Fibroblast of lung (primary cell): ENCODE measurements around the gene ZNF587. TPM values are rescaled to one million over a fixed set of nuclear protein-coding genes. Genes with fewer than 3 reads are reported as not detected.
A peak's percentile ranks its signal among the peaks of the same experiment; 100 is the strongest.
"Not testable (repeated sequence)": the region's sequence is repeated elsewhere in the genome, so short reads cannot be mapped to it uniquely, and the experiment has no call there.

ENCODE experiments used
- DNase-seq, 2 donors: peaks; one replicate each; pipeline versions ENCODE4 v3.0.0 to v3.0.0-alpha.2; 2010; ENCODE audit warnings: low read depth in 2 of 2
- H2AFZ ChIP-seq: 2 replicates; pipeline ENCODE4 v1.5.1; 2012; ENCODE audit warnings: low read length, control low read depth, inconsistent platforms
- H3K27ac ChIP-seq: 2 replicates; pipeline ENCODE4 v1.5.1; 2011; ENCODE audit warnings: low read length, control low read depth; ENCODE audit not compliant: insufficient read depth
- H3K27me3 ChIP-seq: 2 replicates; pipeline ENCODE4 v1.5.1; 2011; ENCODE audit warnings: mild to moderate bottlenecking, low read length; ENCODE audit not compliant: control insufficient read depth, insufficient read depth
- H3K36me3 ChIP-seq: 2 replicates; pipeline ENCODE4 v1.5.1; 2011; ENCODE audit warnings: low read length; ENCODE audit not compliant: control insufficient read depth, insufficient read depth
- H3K4me1 ChIP-seq: 2 replicates; pipeline ENCODE4 v1.5.1; 2011; ENCODE audit warnings: low read length; ENCODE audit not compliant: control insufficient read depth, insufficient read depth; ENCODE audit errors: extremely low read depth
- H3K4me2 ChIP-seq: 2 replicates; pipeline ENCODE4 v1.5.1; 2011; ENCODE audit warnings: low read length, control low read depth; ENCODE audit not compliant: insufficient read depth; ENCODE audit errors: extremely low read depth
- H3K4me3 ChIP-seq, 4 experiments: fragments of 200-600 bp in 1 of 4; sonication (generic) in 1 of 4; replicated peaks in 1 of 4; 2 replicates each; pipeline ENCODE4 v1.5.1; 2011 to 2016; ENCODE audit warnings: low read length in 4 of 4, low read depth in 3 of 4, mild to moderate bottlenecking in 3 of 4, control low read depth in 2 of 4, inconsistent platforms in 1 of 4, mixed read lengths in 1 of 4; ENCODE audit not compliant: insufficient read depth in 1 of 4; ENCODE audit errors: control extremely low read depth in 1 of 4
- H3K79me2 ChIP-seq: 2 replicates; pipeline ENCODE4 v1.5.1; 2012; ENCODE audit warnings: mild to moderate bottlenecking, low read length, inconsistent platforms; ENCODE audit not compliant: control insufficient read depth, insufficient read depth
- H3K9ac ChIP-seq: 2 replicates; pipeline ENCODE4 v1.5.1; 2011; ENCODE audit warnings: mild to moderate bottlenecking, low read length, control low read depth; ENCODE audit not compliant: insufficient read depth
- H3K9me3 ChIP-seq: 2 replicates; pipeline ENCODE4 v1.5.1; 2012; ENCODE audit warnings: low read depth, low read length; ENCODE audit not compliant: control insufficient read depth, insufficient read depth
- H4K20me1 ChIP-seq: 2 replicates; pipeline ENCODE4 v1.5.1; 2011; ENCODE audit warnings: low read length; ENCODE audit not compliant: control insufficient read depth, insufficient read depth; ENCODE audit errors: extremely low read depth
- CTCF ChIP-seq, 2 donors: IDR thresholded peaks in 1 of 2; conservative IDR thresholded peaks in 1 of 2; 1 replicate in 1 of 2; 2 replicates in 1 of 2; pipeline ENCODE4 v1.5.1; 2011 to 2012; ENCODE audit warnings: low read length in 2 of 2, control low read depth in 1 of 2, inconsistent platforms in 1 of 2, low read depth in 1 of 2, mild to moderate bottlenecking in 1 of 2
- EZH2 ChIP-seq: IDR thresholded peaks from 2 replicates; pipeline ENCODE4 v1.5.1; 2012; ENCODE audit warnings: low read length, control low read depth, mild to moderate bottlenecking; ENCODE audit errors: missing control alignments
- polyA plus RNA-seq, 2 donors: library from polyadenylated mRNA; depleted of rRNA in 1 of 2; stranded (reverse) in 1 of 2; unstranded in 1 of 2; fragments of >200 nt; gene quantifications; 2 replicates each; pipeline ENCODE4 v1.2.1, GENCODE V29; 2011 to 2012; ENCODE audit warnings: missing spikeins in 1 of 2
- total RNA-seq: library from RNA; depleted of rRNA; stranded (reverse); fragments of >200 nt; gene quantifications from 2 replicates; pipeline ENCODE4 v1.2.1, GENCODE V29; 2014

The ZNF587 gene
- total and polyA plus RNA-seq, 2 donors (not counting 1 experiment from before 2014, with no cell fraction given): 8.8 to 23.6 TPM

DNA sequence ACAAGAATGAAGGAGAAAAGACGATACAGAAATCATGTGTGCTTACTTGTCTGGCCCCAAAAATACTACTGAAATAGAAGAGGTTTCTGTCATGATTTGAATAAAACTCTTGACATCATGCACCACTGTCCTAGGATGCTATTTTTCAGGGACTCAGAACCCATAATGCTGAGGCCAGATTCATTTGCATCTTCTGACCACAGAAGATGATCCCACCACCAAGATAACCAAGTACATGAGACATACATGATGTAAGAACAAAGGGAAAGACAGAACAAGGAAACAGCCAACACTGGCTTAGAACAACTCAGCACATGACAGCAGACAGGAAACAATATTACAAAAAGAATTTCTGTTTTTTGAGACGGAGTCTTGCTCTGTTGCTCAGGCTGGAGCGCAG is 37.4 kb upstream of the ZNF587 start:
- no peak for TF ChIP-seq EZH2
- TF ChIP-seq CTCF (conservative IDR thresholded peaks at IDR 0.05 in 1 of 2, IDR thresholded peaks at IDR 0.05 in 1 of 2; ENCODE audit: low read depth in 1 of 2, low read length in 2 of 2): no peak
- peaks cover 5% of the 10 kb centered on the region for H3K79me2 ChIP-seq
- DNase-seq: no peak
- no peak overlapping the region for H3K4me2 ChIP-seq
- no peak overlapping the region for H2AFZ ChIP-seq
- no peaks in the 10 kb centered on the region for H3K27me3 ChIP-seq
- no peak overlapping the region for H3K9ac ChIP-seq
- peaks cover 2% of the 10 kb centered on the region for H3K36me3 ChIP-seq
- H4K20me1 ChIP-seq: no peaks in the 10 kb centered on the region
- H3K4me3 ChIP-seq: no peak overlapping the region
- H3K9me3 ChIP-seq: no peaks in the 10 kb centered on the region
- peaks cover 3% of the 10 kb centered on the region for H3K4me1 ChIP-seq
- H3K27ac ChIP-seq: no peak overlapping the region

- not testable (repeated sequence) for H3K9me3 ChIP-seq, H4K20me1 ChIP-seq, DNase-seq, H3K36me3 ChIP-seq, H2AFZ ChIP-seq, H3K27me3 ChIP-seq, H3K79me2 ChIP-seq, H3K27ac ChIP-seq, H3K4me3 ChIP-seq, H3K4me2 ChIP-seq, H3K4me1 ChIP-seq, H3K9ac ChIP-seq
Measured at GRCh38 chr19:57812975-57813820, 36.5 kb upstream of the ZNF587 start.

GRCh38 chr19:57813919-57814504 is 35.6 kb upstream of the ZNF587 start:
- Histone ChIP-seq H3K4me1 (peaks cover 3% of the 10 kb centered on the region), H3K4me3 (peak overlapping the region; percentile 70 to 87 (median 78)), H3K27ac (peak overlapping the region; percentile 50), H3K9ac (peak overlapping the region; percentile 70), H2AFZ (peak overlapping the region; percentile 84), H3K79me2 (peaks cover 5% of the 10 kb centered on the region), H3K36me3 (peaks cover 2% of the 10 kb centered on the region), H4K20me1 (no peaks in the 10 kb centered on the region), H3K4me2 (peak overlapping the region; percentile 97), H3K27me3 (no peaks in the 10 kb centered on the region), H3K9me3 (no peaks in the 10 kb centered on the region)
- DNase-seq: no peak
- TF ChIP-seq CTCF (conservative IDR thresholded peaks at IDR 0.05 in 1 of 2, IDR thresholded peaks at IDR 0.05 in 1 of 2; ENCODE audit: low read depth in 1 of 2, low read length in 2 of 2): no peak
- no peak for TF ChIP-seq EZH2
